Lower lobe of right lung (tissue), 2 donors: ENCODE results near the gene RALGPS1. TPM values are rescaled to one million over a fixed set of nuclear protein-coding genes. Genes with fewer than 3 reads are reported as not detected.

Source experiments
- ATAC-seq, 2 donors: fragments of 200-7000 bp; cut with Tn5 transposase; one replicate each; pipeline ENCODE4 v1.9.1; 2020 to 2022; ENCODE audit warnings: mild to moderate bottlenecking in 2 of 2, moderate library complexity in 2 of 2
- DNase-seq: peaks from one replicate; pipeline ENCODE4 v3.0.0-alpha.2; 2020
- H3K27ac ChIP-seq: fragments of 200-600 bp; one replicate; pipeline ENCODE4 v1.8.0; 2022
- H3K27me3 ChIP-seq: fragments of 200-600 bp; one replicate; pipeline ENCODE4 v1.8.0; 2022; ENCODE audit warnings: low read depth
- H3K36me3 ChIP-seq: fragments of 200-600 bp; one replicate; pipeline ENCODE4 v1.8.0; 2022; ENCODE audit warnings: mild to moderate bottlenecking
- H3K4me1 ChIP-seq: fragments of 200-600 bp; one replicate; pipeline ENCODE4 v1.8.0; 2022
- H3K4me3 ChIP-seq: fragments of 200-600 bp; one replicate; pipeline ENCODE4 v1.8.0; 2022; ENCODE audit warnings: mild to moderate bottlenecking
- H3K9me3 ChIP-seq: fragments of 200-600 bp; one replicate; pipeline ENCODE4 v1.8.0; 2022
- intact Hi-C: fragments of 100-400 bp; cut with DNase I; formaldehyde crosslinking; loops from one replicate; pipeline ENCODE4 v1.11.0; 2022
- total RNA-seq: library from RNA; stranded (reverse); fragmentation: NEBNext Ultra II Directional; extraction: Animal tissue kit (Norgen Biotek cat#: 25700); gene quantifications from one replicate; pipeline ENCODE4 v1.2.1, GENCODE V29; 2021
- TF ChIP-seq, protein P1 (sequence below): fragments of 200-600 bp; IDR thresholded peaks from one replicate; pipeline ENCODE4 v1.8.0; 2022; ENCODE audit warnings: antibody characterized with exemption, mild to moderate bottlenecking
- donor health status: DM: no; HTN: yes; CAD: no; lungs with severe emphysema.

The RALGPS1 gene
- total RNA-seq, 1 donor from 2014 or later, result 17.6 TPM

DNA sequence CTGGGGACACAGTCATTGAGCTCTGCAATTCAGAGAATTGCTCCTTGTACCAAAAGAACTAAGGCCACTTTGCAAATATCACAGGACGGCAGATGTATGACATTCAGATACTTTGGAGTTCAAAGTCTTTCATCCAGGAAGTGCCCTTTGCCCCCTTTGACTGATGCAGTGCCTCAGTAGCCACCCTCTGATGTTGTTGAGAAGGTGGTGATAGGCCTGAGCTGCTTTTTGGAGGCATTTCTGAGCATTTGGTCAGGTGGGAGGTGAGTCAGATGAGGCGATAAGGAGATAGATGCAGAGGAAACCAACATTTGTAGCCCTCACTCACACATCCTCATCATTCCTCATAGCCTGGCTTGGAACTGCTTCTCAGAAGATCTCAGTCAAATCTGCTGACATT, 144.4 kb downstream of the RALGPS1 start:
- DNase-seq, result no peak

DNA sequence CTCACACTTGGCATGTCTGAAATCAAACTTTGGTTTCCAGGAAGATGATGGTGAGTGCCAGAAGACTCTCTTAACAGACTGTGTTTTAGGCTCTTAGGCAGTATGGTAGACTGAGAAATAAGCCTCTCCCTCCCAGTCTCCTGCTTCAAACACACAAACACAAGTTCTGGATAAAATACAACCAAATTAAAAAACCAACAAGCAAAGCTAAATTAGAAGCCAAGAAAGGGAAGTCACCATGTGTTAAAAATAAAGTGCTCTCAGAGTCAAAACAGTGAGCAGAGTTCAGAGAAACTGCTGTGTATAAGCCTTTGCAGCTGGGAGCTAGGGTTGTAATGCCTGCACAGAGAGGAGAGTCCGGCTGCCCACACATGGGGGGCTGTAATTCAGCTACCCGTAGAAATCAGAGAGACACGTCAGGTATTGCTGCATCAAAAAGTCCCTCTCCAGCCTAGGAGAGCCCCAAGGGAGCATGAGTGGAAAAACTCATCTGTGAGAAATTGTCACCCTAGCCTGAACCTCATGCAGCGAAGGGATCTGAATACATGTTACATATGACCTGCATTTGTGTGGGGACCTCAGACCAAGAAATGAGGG, 145.3 kb downstream of the RALGPS1 start:
- intact Hi-C loops, result no loop called here
- DNase-seq (no peak), ATAC-seq (peak; percentile 17 to 29)
- TF ChIP-seq, protein P1, sequence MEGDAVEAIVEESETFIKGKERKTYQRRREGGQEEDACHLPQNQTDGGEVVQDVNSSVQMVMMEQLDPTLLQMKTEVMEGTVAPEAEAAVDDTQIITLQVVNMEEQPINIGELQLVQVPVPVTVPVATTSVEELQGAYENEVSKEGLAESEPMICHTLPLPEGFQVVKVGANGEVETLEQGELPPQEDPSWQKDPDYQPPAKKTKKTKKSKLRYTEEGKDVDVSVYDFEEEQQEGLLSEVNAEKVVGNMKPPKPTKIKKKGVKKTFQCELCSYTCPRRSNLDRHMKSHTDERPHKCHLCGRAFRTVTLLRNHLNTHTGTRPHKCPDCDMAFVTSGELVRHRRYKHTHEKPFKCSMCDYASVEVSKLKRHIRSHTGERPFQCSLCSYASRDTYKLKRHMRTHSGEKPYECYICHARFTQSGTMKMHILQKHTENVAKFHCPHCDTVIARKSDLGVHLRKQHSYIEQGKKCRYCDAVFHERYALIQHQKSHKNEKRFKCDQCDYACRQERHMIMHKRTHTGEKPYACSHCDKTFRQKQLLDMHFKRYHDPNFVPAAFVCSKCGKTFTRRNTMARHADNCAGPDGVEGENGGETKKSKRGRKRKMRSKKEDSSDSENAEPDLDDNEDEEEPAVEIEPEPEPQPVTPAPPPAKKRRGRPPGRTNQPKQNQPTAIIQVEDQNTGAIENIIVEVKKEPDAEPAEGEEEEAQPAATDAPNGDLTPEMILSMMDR, result no peak
- Histone ChIP-seq H3K4me3 (no peak overlapping the region), H3K9me3 (no peaks in the 10 kb centered on the region), H3K27me3 (no peaks in the 10 kb centered on the region), H3K27ac (no peak overlapping the region), H3K4me1 (peaks cover 24% of the 10 kb centered on the region), H3K36me3 (no peaks in the 10 kb centered on the region)

More for the DNA sequence above, 144.4 kb downstream of the RALGPS1 start:
- Histone ChIP-seq H3K27ac (no peak overlapping the region), H3K4me1 (peaks cover 29% of the 10 kb centered on the region), H3K9me3 (no peaks in the 10 kb centered on the region), H3K36me3 (no peaks in the 10 kb centered on the region), H3K27me3 (no peaks in the 10 kb centered on the region), H3K4me3 (no peak overlapping the region)
- TF ChIP-seq, protein P1, result no peak
- intact Hi-C loops, result no loop called here
- no peak for ATAC-seq

DNA sequence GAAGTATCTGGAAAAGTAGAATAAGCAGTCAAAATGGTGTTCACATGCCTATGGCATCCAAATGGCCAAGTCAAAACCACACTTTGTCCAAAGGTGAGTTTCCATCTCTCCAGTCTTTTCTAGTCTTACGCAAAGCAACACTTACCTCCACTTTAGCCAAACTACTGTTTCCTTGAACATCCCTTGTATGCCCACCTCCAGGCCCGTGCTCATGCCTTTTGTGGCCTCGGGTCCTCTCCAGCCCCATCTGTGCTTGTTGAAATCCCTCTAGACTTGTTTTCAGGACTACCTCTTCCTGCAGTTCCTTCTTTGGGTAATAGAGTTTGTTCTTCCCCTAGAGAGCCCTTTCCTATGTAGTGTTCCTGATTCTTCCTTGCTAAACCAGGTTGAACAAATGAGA, 146.8 kb downstream of the RALGPS1 start:
- DNase-seq (no peak), ATAC-seq (no peak)
- no peaks in the 10 kb centered on the region for H3K9me3 ChIP-seq
- H3K27ac ChIP-seq, result no peak overlapping the region
- H3K27me3 ChIP-seq, result no peaks in the 10 kb centered on the region
- H3K4me3 ChIP-seq, result no peak overlapping the region
- intact Hi-C loops, result no loop called here
- no peaks in the 10 kb centered on the region for H3K36me3 ChIP-seq
- H3K4me1 ChIP-seq, result peaks cover 24% of the 10 kb centered on the region
- TF ChIP-seq, protein P1, result no peak

DNA sequence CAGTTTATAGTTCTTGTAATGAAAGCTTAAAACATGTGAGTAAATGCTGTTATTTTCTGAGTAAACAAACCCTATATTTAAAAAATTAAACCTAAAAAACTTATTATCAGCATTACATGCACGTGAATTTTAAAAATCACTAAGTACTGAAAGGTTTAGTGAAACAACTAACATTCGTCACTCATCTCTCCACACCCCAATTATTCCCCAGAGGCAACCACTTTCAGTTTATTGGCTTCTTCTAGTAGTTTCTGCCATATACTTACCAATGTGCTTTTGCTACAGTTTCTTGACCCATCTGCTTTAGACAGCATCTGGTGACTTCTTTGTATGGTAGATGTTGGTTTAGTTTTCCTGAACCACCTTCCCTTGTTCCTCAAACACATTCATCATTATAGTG, 149.8 kb downstream of the RALGPS1 start:
- Histone ChIP-seq H3K36me3 (no peaks in the 10 kb centered on the region), H3K4me3 (no peak overlapping the region), H3K9me3 (no peaks in the 10 kb centered on the region), H3K27ac (no peak overlapping the region), H3K27me3 (no peaks in the 10 kb centered on the region), H3K4me1 (peaks cover 20% of the 10 kb centered on the region)
- intact Hi-C loops, result no loop called here
- TF ChIP-seq, protein P1, result no peak
- ATAC-seq, result no peak
- DNase-seq, result no peak

DNA sequence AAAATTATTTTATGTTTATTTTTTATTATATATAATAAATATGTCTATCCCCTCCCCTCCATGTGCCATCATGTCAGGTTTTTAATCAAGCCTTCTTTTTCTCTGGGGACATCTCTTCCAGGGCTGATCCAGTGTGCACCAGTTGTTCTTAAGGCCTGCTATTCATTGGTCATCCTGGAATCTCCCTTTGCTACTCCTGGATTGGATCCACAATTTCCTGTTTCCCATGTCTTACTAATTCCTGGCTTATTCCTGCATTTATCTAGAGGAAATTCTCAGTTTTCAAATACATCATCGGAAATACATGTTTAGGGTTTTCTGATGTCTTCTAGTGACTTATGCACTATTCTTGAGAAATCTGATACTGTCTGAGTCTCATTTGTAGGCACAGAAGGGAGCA, 151.0 kb downstream of the RALGPS1 start:
- Histone ChIP-seq H3K4me3 (no peak overlapping the region), H3K27ac (no peak overlapping the region), H3K27me3 (no peaks in the 10 kb centered on the region), H3K9me3 (no peaks in the 10 kb centered on the region), H3K4me1 (peaks cover 14% of the 10 kb centered on the region), H3K36me3 (no peaks in the 10 kb centered on the region)
- TF ChIP-seq, protein P1, result no peak
- intact Hi-C loops, result no loop called here
- no peak for DNase-seq
- no peak for ATAC-seq
